GM18519 (cell line): Measurements from ENCODE around the gene RPL15.

Source experiments
- ATAC-seq: cut with Tn5 transposase; IDR thresholded peaks from one replicate; pipeline ENCODE4 v1.9.1; 2021; ENCODE audit warnings: mild to moderate bottlenecking, moderate library complexity; ENCODE audit not compliant: unreplicated experiment, low FRiP score

The RPL15 gene

GRCh38 chr3:23959135-23959900, 42.4 kb downstream of the RPL15 start:
- ATAC-seq, result no peak

- no peak for ATAC-seq
These were observed 43.7 kb downstream of the RPL15 start for GRCh38 chr3:23960649-23961048.

DNA sequence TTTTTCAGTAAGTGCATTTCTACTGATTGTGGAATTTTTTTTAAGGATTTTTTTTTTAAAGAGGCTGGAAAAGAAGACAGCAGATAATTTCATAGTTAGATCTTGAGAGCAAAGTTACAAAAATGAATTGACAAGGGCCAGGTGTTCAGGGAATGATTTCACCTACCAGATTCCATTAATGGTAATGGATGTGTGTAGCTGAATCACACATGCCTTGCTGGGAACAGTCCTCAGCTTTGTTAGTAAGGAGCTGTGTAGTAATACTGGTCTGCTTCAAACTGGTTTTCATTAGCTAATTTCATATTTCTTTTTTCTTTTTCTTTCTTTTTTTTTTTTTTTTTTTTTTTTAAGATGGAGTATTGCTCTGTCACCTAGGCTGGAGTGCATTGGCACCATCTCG, 44.1 kb downstream of the RPL15 start:
- no peak for ATAC-seq

GRCh38 chr3:23961913-23962312, 45.0 kb downstream of the RPL15 start:
- ATAC-seq, result no peak

DNA sequence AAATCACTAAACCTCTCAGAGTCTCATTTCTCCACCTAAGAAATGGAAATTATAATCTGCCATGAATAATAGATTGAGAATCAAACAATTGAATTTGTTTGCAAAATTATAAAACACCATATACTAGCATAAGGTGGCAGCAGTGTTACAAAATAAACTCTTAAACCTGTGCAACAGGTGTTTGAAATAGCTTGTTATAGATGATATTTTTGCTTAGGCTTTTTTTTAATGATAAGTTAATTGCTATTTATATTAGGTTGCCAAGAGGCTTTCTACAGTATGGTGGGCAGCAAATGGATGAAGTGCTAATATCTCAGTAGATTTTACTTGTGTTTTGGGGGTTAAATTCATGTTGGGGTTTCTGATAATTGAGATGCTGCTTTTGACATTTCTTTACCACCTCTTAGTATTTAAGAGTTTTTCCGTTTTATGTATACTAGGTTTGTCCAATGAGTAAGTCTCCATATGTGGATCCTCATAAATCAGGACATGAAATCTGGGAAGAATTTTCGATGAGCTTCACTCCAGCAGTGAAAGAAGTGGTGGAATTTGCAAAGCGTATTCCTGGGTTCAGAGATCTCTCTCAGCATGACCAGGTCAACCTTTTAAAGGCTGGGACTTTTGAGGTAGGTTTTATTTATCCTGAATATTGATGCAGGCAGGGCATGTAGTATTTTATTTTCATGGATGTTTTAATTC, 47.8 kb downstream of the RPL15 start:
- ATAC-seq, result no peak

GRCh38 chr3:23966328-23966727, 49.4 kb downstream of the RPL15 start:
- ATAC-seq, result no peak

GRCh38 chr3:23968463-23969184, 51.7 kb downstream of the RPL15 start:
- no peak for ATAC-seq

DNA sequence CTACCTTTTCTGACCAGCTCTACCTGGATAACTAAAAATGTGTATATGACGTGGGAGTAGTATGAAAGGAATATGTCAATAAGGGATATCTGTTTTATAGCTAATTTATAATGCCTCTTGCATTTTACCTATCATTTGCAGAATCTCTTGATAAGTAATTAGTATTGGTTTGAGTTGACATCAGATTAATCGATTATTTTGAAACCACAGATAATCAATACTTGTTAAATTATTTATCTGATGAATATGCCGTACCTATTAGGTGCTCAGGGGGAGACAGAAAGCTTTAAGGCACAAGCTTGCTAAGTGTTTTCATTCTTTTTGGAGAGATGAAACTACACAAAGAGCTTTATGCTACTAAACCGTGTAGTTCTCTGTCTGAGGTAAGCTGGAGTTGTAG, 52.5 kb downstream of the RPL15 start:
- no peak for ATAC-seq
